Eye (tissue), 1 donor: ENCODE measurements around the gene CAPZA1.
"Not testable (repeated sequence)": the region's sequence is repeated elsewhere in the genome, so short reads cannot be mapped to it uniquely, and the experiment has no call there.

Source experiments
- DNase-seq: peaks from one replicate; pipeline ENCODE4 v3.0.0-alpha.2; 2015

Gene CAPZA1

GRCh38 chr1:112619518-112620376 is at the start of gene CAPZA1:
CAPZA1 (plus strand) TSS chr1:112619832; CDS start chr1:112619845, 13 bp downstream.
- peak; percentile 96 for DNase-seq

- DNase-seq: no peak
Observed at GRCh38 chr1:112575154-112575804, 44.4 kb upstream of the CAPZA1 start.

DNA sequence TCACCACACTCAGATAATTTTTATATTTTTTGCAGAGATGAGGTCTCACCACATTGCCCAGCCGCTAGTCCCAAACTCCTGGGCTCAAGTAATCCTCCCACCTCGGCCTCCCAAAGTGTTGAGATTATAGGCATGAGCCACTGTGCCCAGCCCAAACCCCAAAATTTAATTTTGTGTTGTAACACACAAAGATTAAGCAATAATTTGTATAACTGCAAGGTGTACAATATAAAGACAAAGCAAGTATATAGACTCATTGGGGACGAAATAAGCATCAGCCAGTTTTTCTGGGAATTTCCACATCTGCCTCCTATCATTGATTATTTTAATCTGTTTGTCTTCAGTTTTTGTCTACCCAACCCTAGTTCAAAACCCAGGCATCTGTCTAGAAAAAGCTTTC is 43.4 kb upstream of the CAPZA1 start:
- no peak for DNase-seq

DNA sequence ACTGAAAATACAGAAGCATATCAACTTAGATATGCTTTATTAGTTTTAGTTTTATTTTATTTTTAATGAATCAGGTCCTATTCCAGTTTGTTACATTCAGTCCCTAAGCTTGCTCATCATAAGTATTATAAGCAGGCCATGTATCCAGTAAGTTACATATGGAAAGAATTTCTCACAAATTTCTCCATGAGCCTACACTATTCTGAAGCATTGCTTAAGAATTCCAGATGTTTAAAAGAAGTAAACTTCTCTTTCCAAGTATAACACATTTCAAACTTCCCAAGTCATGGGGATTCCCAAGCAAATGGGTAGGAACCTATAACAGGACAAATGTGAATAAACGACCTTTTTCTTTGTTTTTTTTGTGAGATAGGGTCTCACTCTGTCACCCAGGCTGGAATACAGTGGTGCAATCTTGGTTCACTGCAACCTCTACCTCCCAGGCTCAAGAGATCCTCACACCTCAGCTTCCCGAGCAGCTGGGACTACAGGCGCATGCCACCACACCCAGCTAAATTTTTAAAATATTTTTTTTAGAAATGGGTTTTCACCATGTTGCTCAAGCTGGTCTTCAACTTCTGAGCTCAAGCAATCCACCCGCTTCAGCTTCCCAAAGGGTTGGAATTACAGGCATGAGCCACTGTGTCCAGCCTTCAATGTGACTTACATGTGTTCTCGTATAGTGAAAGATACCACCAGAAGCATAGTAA is 39.7 kb upstream of the CAPZA1 start:
- DNase-seq: no peak

- no peak for DNase-seq
Observed at GRCh38 chr1:112581586-112582192, 37.9 kb upstream of the CAPZA1 start.

- DNase-seq: no peak
Observed at GRCh38 chr1:112583366-112583765, 36.3 kb upstream of the CAPZA1 start.

- DNase-seq: no peak
Observed at GRCh38 chr1:112589766-112590165, 29.9 kb upstream of the CAPZA1 start.

DNA sequence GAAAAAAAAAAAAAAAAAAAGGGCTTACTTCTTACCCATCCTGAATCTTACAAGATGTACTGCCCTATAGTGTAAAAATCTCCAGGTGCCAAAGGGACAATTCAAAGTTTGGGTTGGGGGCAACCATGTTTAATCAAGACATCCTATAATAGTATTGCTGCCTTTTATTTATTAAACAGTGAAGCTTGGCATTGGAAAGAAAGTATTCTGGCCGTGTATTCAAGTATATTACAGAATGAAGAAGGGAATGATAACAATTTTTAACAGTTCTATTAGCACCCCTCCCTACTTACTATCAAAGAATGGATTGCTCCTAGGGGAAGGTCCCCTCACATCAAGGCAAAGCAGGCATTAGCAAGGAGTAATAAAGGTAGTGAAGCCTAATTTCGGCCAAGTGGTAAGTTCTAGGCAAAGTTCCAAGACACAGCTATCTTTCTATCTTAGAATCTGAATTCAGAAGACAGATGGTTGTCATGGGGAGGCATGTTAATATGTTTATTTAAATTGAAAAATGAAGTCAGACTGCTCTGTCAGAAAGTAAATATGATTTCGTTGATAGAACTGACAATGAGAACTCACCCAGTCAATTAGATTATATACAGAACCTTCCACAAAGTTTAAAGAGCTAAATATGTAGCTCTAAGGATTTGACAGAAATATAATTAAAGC is 25.3 kb upstream of the CAPZA1 start:
- DNase-seq: no peak

GRCh38 chr1:112599477-112599876 is 20.2 kb upstream of the CAPZA1 start:
- DNase-seq: no peak

GRCh38 chr1:112603012-112603411 is 16.6 kb upstream of the CAPZA1 start:
- DNase-seq: no peak

- no peak for DNase-seq
Observed at GRCh38 chr1:112603541-112603940, 16.1 kb upstream of the CAPZA1 start.

DNA sequence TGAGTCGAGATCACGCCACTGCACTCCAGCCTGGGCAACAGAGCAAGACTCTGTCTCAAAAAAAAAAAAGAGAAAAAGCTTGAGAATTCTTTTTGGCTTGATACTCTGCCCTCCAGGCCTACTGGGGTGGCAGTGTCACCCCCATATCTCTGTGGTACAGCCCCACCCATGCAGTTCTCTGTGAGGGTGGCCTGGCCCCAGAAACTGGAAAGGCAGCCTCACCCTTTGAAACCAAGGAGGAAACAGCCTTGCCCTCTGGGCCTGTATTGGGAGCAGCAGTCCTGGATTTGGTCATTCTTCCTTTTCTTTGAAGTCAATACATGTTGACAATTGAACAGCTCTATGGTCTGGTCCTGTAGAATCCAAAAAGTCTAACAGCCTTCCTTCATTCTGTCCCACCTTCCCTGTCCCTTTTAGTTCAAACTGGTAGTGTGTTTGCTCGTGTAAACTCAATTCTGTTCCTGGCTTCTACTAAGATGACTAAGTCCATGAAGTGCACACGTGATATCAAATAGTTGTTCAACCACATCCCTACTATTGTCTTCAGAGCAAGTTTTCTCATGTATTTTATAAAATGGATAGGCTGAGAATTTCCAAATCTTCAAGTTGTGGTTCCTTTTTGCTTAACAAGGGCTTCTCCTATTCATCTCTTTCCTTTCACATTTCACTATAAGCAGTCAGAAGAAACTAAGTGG is 13.9 kb upstream of the CAPZA1 start:
- DNase-seq: no peak

DNA sequence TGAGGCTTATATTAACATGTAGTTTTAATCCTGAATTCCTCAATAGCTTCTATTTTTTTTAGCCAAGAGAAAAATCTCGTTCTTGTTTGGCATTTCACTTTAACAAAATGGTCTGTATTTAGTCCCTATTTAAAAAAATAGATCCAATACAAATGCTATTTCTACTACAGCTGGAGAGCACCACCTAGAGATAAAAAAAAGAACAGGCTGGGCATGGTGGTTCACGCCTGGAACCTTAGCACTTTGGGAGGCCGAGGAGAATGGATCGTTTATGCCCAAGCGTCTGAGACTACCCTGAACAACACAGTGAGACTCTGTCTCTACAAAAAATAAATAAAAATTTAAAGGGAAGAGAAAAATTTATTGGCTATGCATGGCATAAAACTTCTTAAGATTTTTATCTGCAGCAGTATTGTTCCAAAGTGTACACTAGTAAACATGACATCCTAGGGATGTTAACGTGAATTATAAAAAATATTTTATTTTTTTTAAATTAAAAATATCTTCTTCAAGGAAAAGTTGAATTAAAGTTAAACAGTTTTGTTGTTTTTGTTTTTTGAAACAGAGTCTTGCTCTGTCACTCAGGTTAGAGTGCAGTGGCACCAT is 5.1 kb upstream of the CAPZA1 start:
- peak; percentile 50 for DNase-seq

DNA sequence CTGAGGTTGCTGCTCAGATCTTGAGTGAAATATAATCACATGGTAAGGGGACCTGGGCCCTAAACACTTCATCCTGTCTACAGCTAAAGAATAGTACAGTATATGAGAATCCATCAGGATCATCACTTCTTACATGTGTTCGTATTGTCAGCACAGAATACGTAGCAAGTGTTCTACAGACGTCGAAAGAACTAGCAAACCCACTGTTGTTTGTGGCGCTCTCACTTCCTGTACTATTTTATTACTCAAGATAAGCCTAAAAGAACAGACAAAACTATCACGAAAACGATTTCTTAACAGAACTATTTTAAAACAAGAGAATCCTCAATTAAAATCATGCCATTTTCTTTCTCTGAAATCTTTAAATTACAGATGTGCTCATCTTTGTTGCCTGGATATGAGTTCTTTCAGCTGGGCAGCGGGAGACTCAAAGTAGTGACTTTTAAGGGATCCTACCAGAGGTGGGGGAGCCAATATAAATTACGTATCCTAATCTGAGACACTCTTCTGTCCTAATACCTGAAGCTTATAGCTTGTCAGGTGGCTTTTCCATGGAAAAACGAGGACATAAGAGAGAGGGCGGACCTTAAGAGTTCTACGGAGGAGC is 1.4 kb upstream of the CAPZA1 start:
- no peak for DNase-seq

DNA sequence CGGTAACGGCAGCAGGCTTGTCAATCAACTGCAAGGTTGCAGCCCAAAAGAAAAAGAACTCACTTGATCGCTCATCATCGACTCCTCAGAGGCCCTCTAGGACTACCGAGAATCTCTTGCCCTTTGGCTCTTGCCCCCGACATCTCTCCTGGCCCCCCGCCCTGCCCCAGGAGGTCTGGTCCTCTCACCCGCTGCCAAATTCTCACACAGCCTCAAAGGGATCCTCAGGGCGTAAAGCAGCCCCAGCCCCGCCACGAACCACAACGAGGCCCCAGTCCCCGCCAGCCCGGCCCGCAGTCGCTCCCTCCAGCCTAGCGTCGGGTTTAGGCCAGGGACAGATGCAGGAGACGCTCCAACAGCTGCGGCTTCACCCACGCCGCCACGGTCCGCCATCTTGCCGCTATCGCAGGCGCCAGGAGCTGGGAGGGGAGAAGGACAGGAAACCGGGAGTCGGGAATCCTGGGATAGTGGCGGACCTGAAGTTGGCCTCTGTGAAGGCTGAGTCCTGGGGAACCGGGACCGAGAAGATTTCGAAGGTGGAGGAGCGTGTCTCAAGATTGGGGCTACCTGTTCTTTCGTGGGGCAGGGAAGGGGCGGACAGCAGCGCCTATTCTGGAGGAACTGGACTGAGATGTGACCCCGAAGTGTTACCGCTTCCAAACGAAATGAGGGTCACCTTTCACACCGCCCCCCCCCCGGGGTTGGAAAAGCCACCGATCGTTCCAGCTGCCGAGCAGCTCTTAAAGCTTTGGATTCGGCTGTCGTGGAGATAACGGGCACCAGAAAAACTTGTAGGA is 713 bp upstream of the CAPZA1 start, which contains the start of gene ST7L:
Gene ST7L, minus strand, starts transcription at position 421 of the 797 bp plus-strand sequence. Its CDS starts 28 bp downstream, at position 393.
- peak; percentile 92 for DNase-seq

DNA sequence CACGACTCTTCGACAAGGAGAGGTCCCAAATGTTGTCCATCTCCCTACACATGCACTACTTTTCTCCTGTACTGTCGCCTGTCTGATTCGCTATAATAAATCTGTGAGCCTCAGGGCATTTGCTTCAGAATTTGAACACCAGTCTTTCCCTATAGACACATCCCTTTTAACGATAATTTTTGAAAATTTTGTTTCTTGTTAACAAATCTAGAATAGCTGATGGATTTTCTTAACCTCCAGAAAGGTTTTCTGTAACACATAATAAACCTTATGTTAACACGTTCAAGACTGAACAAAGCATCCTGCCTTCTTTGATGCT is 704 bp downstream of the CAPZA1 start:
- no peak for DNase-seq

DNA sequence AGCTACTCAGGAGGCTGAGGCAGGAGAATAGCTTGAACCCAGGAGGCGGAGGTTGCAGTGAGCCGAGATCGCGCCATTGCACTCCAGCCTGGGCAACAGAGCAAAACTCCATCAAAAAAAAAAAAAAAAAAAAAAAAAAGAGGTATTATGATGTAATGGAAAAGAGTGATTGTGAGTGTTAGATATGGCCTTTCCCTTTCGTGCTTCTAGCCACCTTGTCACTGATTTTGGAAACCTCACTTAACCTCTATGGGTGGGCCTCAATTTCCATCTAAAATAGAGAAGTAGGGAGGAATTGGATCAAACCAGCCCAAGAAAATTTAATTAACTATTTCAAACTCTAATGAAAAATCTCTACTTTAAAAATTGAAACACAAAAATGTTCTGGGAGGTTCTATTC is 4.9 kb downstream of the CAPZA1 start:
- not testable (repeated sequence) for DNase-seq

GRCh38 chr1:112625696-112626095 is 6.1 kb downstream of the CAPZA1 start:
- DNase-seq: no peak

- no peak for DNase-seq
Observed at GRCh38 chr1:112626193-112626592, 6.6 kb downstream of the CAPZA1 start.

DNA sequence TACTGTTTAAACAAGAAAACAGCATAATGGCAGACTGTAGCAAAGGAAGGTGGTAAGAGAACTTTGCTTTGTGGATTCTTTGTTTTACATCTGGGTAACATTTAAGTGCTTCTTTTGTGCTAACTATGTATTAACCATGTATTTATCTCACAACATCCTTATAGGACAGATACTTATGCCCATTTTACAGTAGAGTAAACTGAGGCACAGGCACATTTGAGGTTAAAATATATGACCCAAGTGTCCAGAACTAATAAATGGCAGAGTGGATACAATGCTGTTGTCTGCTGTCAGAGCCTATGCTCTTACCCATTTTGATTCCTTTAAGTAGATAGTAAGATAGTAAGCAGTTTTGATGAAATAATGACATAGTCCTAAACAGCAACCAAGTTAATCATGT is 7.3 kb downstream of the CAPZA1 start:
- no peak for DNase-seq
